ENCODE results near the gene TIAM2. TPM values are rescaled to one million over a fixed set of nuclear protein-coding genes. Genes with fewer than 3 reads are reported as not detected.

TIAM2 gene
- total and polyA plus RNA-seq, 10 donors: 4.3 to 21.9 (median 12.9) TPM

- WGBS, 5 donors: 16 to 44% (median 33%) methylated on average over 2 of the region's 2 CpGs
- no peak overlapping the region for H3K27ac ChIP-seq
- peaks cover 0 to 27% (median 13%) of the 10 kb centered on the region in 6 donors for H3K4me1 ChIP-seq
Measured at GRCh38 chr6:155187106-155187505, 192.0 kb downstream of the TIAM2 start.

GRCh38 chr6:155187994-155188706 is 193.0 kb downstream of the TIAM2 start:
- WGBS, 5 donors: 91 to 94% (median 92%) methylated on average over 12 to 13 of the region's 13 CpGs
- TF ChIP-seq POLR2A (IDR thresholded peaks at IDR 0.05) (no peak), POLR2AphosphoS5 (IDR thresholded peaks at IDR 0.05) (no peak), CTCF (IDR thresholded peaks at IDR 0.05 in 8 of 11, conservative IDR thresholded peaks at IDR 0.05 in 3 of 11) (no peak)
- Histone ChIP-seq H3K27ac (no peak overlapping the region), H3K4me3 (no peak overlapping the region), H3K9me3 (no peaks in the 10 kb centered on the region), H3K4me1 (peaks cover 0 to 20% (median 9%) of the 10 kb centered on the region in 6 donors), H3K27me3 (replicated peaks in 1 of 7) (no peaks in the 10 kb centered on the region), H3K36me3 (no peaks in the 10 kb centered on the region)
- DNase-seq: no peak
- intact Hi-C loops (cut with DNase I; ENCODE audit: low total_unique reads): no loop called here

More at GRCh38 chr6:155187106-155187505, 192.0 kb downstream of the TIAM2 start:
- no peak for DNase-seq
- Histone ChIP-seq H3K27me3 (replicated peaks in 1 of 7) (no peaks in the 10 kb centered on the region), H3K9me3 (no peaks in the 10 kb centered on the region), H3K4me3 (no peak overlapping the region), H3K36me3 (no peaks in the 10 kb centered on the region)
- no peak for TF ChIP-seq POLR2AphosphoS5 (IDR thresholded peaks at IDR 0.05)
- no peak for TF ChIP-seq CTCF (IDR thresholded peaks at IDR 0.05 in 8 of 11, conservative IDR thresholded peaks at IDR 0.05 in 3 of 11)
- no peak for TF ChIP-seq POLR2A (IDR thresholded peaks at IDR 0.05)
- intact Hi-C loops (cut with DNase I; ENCODE audit: low total_unique reads): no loop called here

GRCh38 chr6:155188707-155189496 is 193.8 kb downstream of the TIAM2 start:
- intact Hi-C loops (cut with DNase I; ENCODE audit: low total_unique reads): no loop called here
- WGBS, 5 donors: 74 to 81% (median 76%) methylated on average over 9 of the region's 9 CpGs
- peaks cover 0 to 13% (median 6%) of the 10 kb centered on the region in 6 donors for H3K4me1 ChIP-seq
- H3K27ac ChIP-seq: no peak overlapping the region
- H3K27me3 ChIP-seq (replicated peaks in 1 of 7): no peaks in the 10 kb centered on the region
- H3K36me3 ChIP-seq: no peaks in the 10 kb centered on the region
- TF ChIP-seq POLR2AphosphoS5 (IDR thresholded peaks at IDR 0.05) (no peak), POLR2A (IDR thresholded peaks at IDR 0.05) (no peak), CTCF (IDR thresholded peaks at IDR 0.05 in 8 of 11, conservative IDR thresholded peaks at IDR 0.05 in 3 of 11) (no peak)
- H3K9me3 ChIP-seq: no peaks in the 10 kb centered on the region
- no peak overlapping the region for H3K4me3 ChIP-seq
- no peak for DNase-seq

- Histone ChIP-seq H3K27me3 (replicated peaks in 1 of 7) (no peaks in the 10 kb centered on the region), H3K4me1 (peaks cover 0 to 13% (median 6%) of the 10 kb centered on the region in 6 donors), H3K9me3 (no peaks in the 10 kb centered on the region), H3K4me3 (no peak overlapping the region), H3K27ac (no peak overlapping the region), H3K36me3 (no peaks in the 10 kb centered on the region)
- WGBS, 5 donors: 57 to 59% (median 57%) methylated on average over 4 of the region's 4 CpGs
- DNase-seq: no peak
- intact Hi-C loops (cut with DNase I; ENCODE audit: low total_unique reads): no loop called here
- TF ChIP-seq POLR2AphosphoS5 (IDR thresholded peaks at IDR 0.05) (no peak), CTCF (IDR thresholded peaks at IDR 0.05 in 8 of 11, conservative IDR thresholded peaks at IDR 0.05 in 3 of 11) (no peak)
Measured at GRCh38 chr6:155190677-155191076, 195.6 kb downstream of the TIAM2 start.

Data from spleen (tissue), 11 donors.